Kasumi-1 (cell line): ENCODE results near the gene CHRDL1.

Experiments
- DNase-seq, 2 experiments: peaks; one replicate each; lab custom pipeline; 2025; lab: John Stamatoyannopoulos, UW

The CHRDL1 gene

GRCh38 chrX:110743679-110744340, 51.8 kb downstream of the CHRDL1 start:
- DNase-seq, result no peak

GRCh38 chrX:110741213-110741796, 54.3 kb downstream of the CHRDL1 start:
- no peak for DNase-seq

- DNase-seq, result no peak
Observed at GRCh38 chrX:110734894-110735541, 60.6 kb downstream of the CHRDL1 start.

GRCh38 chrX:110734271-110734670, 61.3 kb downstream of the CHRDL1 start:
- DNase-seq, result no peak

GRCh38 chrX:110733166-110733565, 62.5 kb downstream of the CHRDL1 start:
- no peak for DNase-seq

- DNase-seq, result no peak
Observed at GRCh38 chrX:110732266-110732665, 63.4 kb downstream of the CHRDL1 start.

- DNase-seq, result no peak
Observed at GRCh38 chrX:110723844-110724243, 71.8 kb downstream of the CHRDL1 start.

- no peak for DNase-seq
Observed at GRCh38 chrX:110722135-110722534, 73.5 kb downstream of the CHRDL1 start.

- DNase-seq, result no peak
Observed at GRCh38 chrX:110713666-110714065, 82.0 kb downstream of the CHRDL1 start.

GRCh38 chrX:110706446-110706845, 89.2 kb downstream of the CHRDL1 start:
- DNase-seq, result no peak

GRCh38 chrX:110703641-110704040, 92.0 kb downstream of the CHRDL1 start:
- DNase-seq, result no peak

GRCh38 chrX:110699109-110699508, 96.5 kb downstream of the CHRDL1 start:
- DNase-seq, result no peak

GRCh38 chrX:110698696-110699095, 96.9 kb downstream of the CHRDL1 start:
- DNase-seq, result peak; percentile 19 to 28

GRCh38 chrX:110692866-110693265, 102.8 kb downstream of the CHRDL1 start:
- DNase-seq, result no peak

GRCh38 chrX:110691446-110691845, 104.2 kb downstream of the CHRDL1 start:
- no peak for DNase-seq

- DNase-seq, result no peak
Observed at GRCh38 chrX:110684653-110685052, 111.0 kb downstream of the CHRDL1 start.

GRCh38 chrX:110683925-110684324, 111.7 kb downstream of the CHRDL1 start:
- no peak for DNase-seq

- peak in 1 of 2 experiments; percentile 2 for DNase-seq
Observed at GRCh38 chrX:110678591-110678990, 117.0 kb downstream of the CHRDL1 start.

- DNase-seq, result no peak
Observed at GRCh38 chrX:110675886-110676285, 119.7 kb downstream of the CHRDL1 start.

- peak; percentile 21 to 24 for DNase-seq
Observed at GRCh38 chrX:110671068-110671803, 124.4 kb downstream of the CHRDL1 start.

GRCh38 chrX:110669572-110669971, 126.0 kb downstream of the CHRDL1 start:
- DNase-seq, result no peak

- no peak for DNase-seq
Observed at GRCh38 chrX:110667706-110668105, 127.9 kb downstream of the CHRDL1 start.
